Stomach (tissue), 9 donors: Measurements from ENCODE around the gene HCLS1. TPM values are rescaled to one million over a fixed set of nuclear protein-coding genes. Genes with fewer than 3 reads are reported as not detected.

ENCODE experiments used
- DNase-seq, 2 donors: peaks; one replicate each; pipeline versions ENCODE4 v3.0.0 to v3.0.0-alpha.2; 2013 to 2019
- H3K27ac ChIP-seq, 5 donors: fragments of 200-600 bp in 4 of 5; sonication (generic) in 4 of 5; one replicate each; pipeline ENCODE4 v1.5.1; 2013 to 2019; ENCODE audit warnings: mild to moderate bottlenecking in 1 of 5, moderate library complexity in 1 of 5
- H3K27me3 ChIP-seq, 3 donors: fragments of 200-600 bp; sonication (generic); one replicate each; pipeline ENCODE4 v1.5.1; 2017 to 2019; ENCODE audit warnings: mixed run types in 1 of 3
- H3K36me3 ChIP-seq, 4 donors: fragments of 200-600 bp; sonication (generic); 1 replicate in 3 of 4; 2 replicates in 1 of 4; pipeline ENCODE4 v1.5.1; 2016 to 2019
- H3K4me1 ChIP-seq, 4 donors: fragments of 200-600 bp; sonication (generic); one replicate each; pipeline ENCODE4 v1.5.1; 2016 to 2019
- H3K4me3 ChIP-seq, 4 donors: fragments of 200-600 bp; sonication (generic) in 3 of 4; one replicate each; pipeline ENCODE4 v1.5.1; 2016 to 2019; ENCODE audit warnings: mild to moderate bottlenecking in 1 of 4
- H3K9me3 ChIP-seq, 4 donors: fragments of 200-600 bp; sonication (generic); one replicate each; pipeline ENCODE4 v1.5.1; 2016 to 2019
- EP300 ChIP-seq: sonication (generic); formaldehyde crosslinking; IDR thresholded peaks from one replicate; pipeline ENCODE4 v1.6.1; 2017; ENCODE audit warnings: antibody characterized with exemption
- POLR2A ChIP-seq, 4 donors: fragments of 450-650 bp; IDR thresholded peaks; one replicate each; pipeline ENCODE4 v1.6.1; 2016; ENCODE audit warnings: antibody characterized with exemption in 4 of 4, control low read depth in 2 of 4, mild to moderate bottlenecking in 1 of 4, moderate library complexity in 1 of 4
- POLR2AphosphoS5 ChIP-seq, 3 donors: sonication (generic); formaldehyde crosslinking; IDR thresholded peaks; one replicate each; pipeline ENCODE4 v1.6.1; 2016; ENCODE audit warnings: antibody characterized with exemption in 3 of 3
- WGBS, 5 donors: extraction: QIAGEN DNeasy Blood & Tissue Kit in 3 of 5; methylation state at CpG; one replicate each; pipeline versions ENCODE4 v1.1.5 to v1.1.7; 2013 to 2018; 5-methylcytosine and 5-hydroxymethylcytosine counted together
- intact Hi-C: fragments of 100-400 bp; cut with DNase I; formaldehyde crosslinking; loops from one replicate; pipeline ENCODE4 v1.15.1; 2023; ENCODE audit warnings: low total_unique reads
- polyA plus RNA-seq, 3 donors: library from polyadenylated mRNA; stranded (reverse); fragments of 200-250 nt; gene quantifications; one replicate each; pipeline ENCODE4 v1.2.3, GENCODE V29; 2013
- total RNA-seq, 5 donors: library from RNA; depleted of rRNA; stranded (reverse); fragments of >200 nt; gene quantifications; one replicate each; pipeline versions ENCODE4 v1.1.0 to v1.2.3, GENCODE V29; 2014 to 2016
- TF ChIP-seq, protein P1 (sequence below), 7 experiments: fragments of 450-650 bp in 4 of 7; fragments of 200-600 bp in 3 of 7; sonication (generic) in 3 of 7; IDR thresholded peaks; one replicate each; pipeline ENCODE4 v1.5.1; 2016 to 2019; ENCODE audit warnings: antibody characterized with exemption in 7 of 7, control low read depth in 2 of 7, mild to moderate bottlenecking in 1 of 7
- donor health status: healthy with polysubstance abuse.
- donor health status: Bipolar disorder and iron deficiency.
- donor health status: healthy.

HCLS1 gene
- total and polyA plus RNA-seq, 8 donors: 13.9 to 115 (median 33.9) TPM

DNA sequence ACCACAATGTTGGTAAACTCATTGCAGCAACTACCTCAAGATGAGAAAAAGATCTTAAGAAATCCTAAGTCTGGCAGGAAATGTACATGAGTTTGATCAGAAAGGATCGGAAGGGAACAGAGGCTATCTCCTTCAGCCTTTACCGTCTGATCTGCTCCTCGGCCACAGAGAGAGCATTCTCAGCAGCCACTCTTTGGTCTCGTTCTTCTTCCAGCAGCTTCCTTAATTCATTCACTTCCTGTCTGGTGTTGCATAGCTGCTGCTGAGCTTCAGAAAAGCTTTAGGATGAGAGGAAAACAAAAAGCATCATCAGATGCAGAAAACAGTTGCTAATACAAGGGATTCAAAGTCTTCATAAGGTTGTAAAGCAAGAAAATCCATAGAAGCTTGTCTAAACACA is 6.6 kb upstream of the HCLS1 start:
- no peak for DNase-seq
- WGBS, 5 donors: 83 to 94% (median 88%) methylated on average over 4 of the region's 4 CpGs
- H3K27ac ChIP-seq: peak overlapping the region in 2 of 5 donors; percentile 10 to 19

DNA sequence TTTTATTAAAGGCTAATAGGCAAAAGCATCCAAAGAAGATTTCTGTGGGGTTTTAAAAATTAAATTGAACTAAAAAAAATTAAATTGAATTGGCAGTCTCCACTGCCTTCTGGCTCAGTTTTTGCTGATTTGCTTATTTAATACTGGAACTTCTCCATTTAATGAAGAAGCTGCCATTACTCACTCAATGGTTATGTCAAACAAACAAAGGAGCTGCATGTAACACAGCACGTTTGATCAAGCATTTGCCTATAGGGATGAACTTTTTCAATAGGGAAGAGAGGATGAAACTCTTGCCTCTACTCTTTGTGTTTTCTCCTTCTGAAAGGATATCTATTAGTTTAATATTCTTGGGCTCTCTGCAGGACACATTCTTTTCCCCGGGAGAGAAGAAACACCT is 4.8 kb upstream of the HCLS1 start:
- Histone ChIP-seq H3K36me3 (peaks cover 63 to 93% (median 88%) of the 10 kb centered on the region in 4 donors), H3K4me3 (no peak overlapping the region), H3K27me3 (no peaks in the 10 kb centered on the region), H3K27ac (no peak overlapping the region), H3K9me3 (no peaks in the 10 kb centered on the region), H3K4me1 (no peaks in the 10 kb centered on the region)
- TF ChIP-seq, protein P1, sequence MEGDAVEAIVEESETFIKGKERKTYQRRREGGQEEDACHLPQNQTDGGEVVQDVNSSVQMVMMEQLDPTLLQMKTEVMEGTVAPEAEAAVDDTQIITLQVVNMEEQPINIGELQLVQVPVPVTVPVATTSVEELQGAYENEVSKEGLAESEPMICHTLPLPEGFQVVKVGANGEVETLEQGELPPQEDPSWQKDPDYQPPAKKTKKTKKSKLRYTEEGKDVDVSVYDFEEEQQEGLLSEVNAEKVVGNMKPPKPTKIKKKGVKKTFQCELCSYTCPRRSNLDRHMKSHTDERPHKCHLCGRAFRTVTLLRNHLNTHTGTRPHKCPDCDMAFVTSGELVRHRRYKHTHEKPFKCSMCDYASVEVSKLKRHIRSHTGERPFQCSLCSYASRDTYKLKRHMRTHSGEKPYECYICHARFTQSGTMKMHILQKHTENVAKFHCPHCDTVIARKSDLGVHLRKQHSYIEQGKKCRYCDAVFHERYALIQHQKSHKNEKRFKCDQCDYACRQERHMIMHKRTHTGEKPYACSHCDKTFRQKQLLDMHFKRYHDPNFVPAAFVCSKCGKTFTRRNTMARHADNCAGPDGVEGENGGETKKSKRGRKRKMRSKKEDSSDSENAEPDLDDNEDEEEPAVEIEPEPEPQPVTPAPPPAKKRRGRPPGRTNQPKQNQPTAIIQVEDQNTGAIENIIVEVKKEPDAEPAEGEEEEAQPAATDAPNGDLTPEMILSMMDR (IDR thresholded peaks at IDR 0.05): no peak
- no peak for TF ChIP-seq POLR2AphosphoS5 (IDR thresholded peaks at IDR 0.05)
- TF ChIP-seq EP300: no peak
- no peak for TF ChIP-seq POLR2A (IDR thresholded peaks at IDR 0.05)
- no peak for DNase-seq
- intact Hi-C loops: no loop called here
- WGBS, 5 donors: 60 to 73% (median 62%) methylated on average over 2 of the region's 2 CpGs

More for the DNA sequence above, 6.6 kb upstream of the HCLS1 start:
- Histone ChIP-seq H3K27me3 (no peaks in the 10 kb centered on the region), H3K36me3 (peaks cover 62 to 100% (median 100%) of the 10 kb centered on the region in 4 donors), H3K4me3 (no peak overlapping the region), H3K4me1 (no peaks in the 10 kb centered on the region), H3K9me3 (no peaks in the 10 kb centered on the region)
- intact Hi-C loops: no loop called here
- no peak for TF ChIP-seq POLR2A (IDR thresholded peaks at IDR 0.05)

DNA sequence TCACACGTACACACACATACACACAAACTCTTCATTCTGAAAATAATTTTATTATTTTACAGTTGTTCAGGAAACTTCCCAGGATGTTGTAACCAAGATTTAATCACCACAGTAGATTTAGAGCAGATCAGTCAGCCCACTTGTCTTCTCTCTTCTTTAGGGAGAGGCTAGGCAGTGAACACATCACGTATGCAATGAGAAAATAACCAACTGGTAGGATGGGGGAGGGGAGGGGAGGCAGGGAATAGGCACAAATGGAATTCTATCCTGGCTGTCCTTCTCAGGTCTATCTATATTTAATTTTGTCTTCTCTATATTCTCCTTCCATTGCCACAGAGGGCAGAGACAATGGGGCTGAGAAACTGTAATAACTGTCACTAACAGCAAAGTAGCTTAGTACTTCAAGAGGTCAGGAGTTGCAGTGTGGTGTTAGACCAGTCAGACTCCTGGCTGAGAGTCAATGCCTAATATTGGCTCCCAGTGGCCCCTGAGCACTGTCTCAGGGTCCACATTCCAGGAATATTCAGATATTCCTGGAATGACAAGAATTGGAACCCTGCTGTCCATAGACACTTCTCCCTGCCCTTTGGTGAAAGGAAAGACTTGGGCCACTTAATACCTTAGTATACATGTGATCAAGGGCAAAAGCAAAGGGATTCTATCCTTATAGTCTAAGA is 2.6 kb upstream of the HCLS1 start:
- peaks cover 53 to 71% (median 66%) of the 10 kb centered on the region in 4 donors for H3K36me3 ChIP-seq
- WGBS, 5 donors: 44 to 80% (median 65%) methylated on average over 2 of the region's 2 CpGs
- no peak overlapping the region for H3K27ac ChIP-seq
- no peak for DNase-seq
- no peaks in the 10 kb centered on the region for H3K9me3 ChIP-seq
- H3K27me3 ChIP-seq: no peaks in the 10 kb centered on the region
- no peak overlapping the region for H3K4me3 ChIP-seq
- H3K4me1 ChIP-seq: peaks cover 0 to 10% (median 0%) of the 10 kb centered on the region in 4 donors
- intact Hi-C loops: no loop called here
- TF ChIP-seq EP300 (no peak), POLR2AphosphoS5 (IDR thresholded peaks at IDR 0.05) (no peak), POLR2A (IDR thresholded peaks at IDR 0.05) (no peak)
- TF ChIP-seq, protein P1 (IDR thresholded peaks at IDR 0.05): no peak

- no peak for TF ChIP-seq EP300
- TF ChIP-seq, protein P1 (IDR thresholded peaks at IDR 0.05): no peak
- TF ChIP-seq POLR2AphosphoS5 (IDR thresholded peaks at IDR 0.05): no peak
- no peak for TF ChIP-seq POLR2A (IDR thresholded peaks at IDR 0.05)
- H3K9me3 ChIP-seq: no peaks in the 10 kb centered on the region
- no peak overlapping the region for H3K4me3 ChIP-seq
- no peak for DNase-seq
- no peaks in the 10 kb centered on the region for H3K27me3 ChIP-seq
- H3K36me3 ChIP-seq: peaks cover 48 to 65% (median 61%) of the 10 kb centered on the region in 4 donors
- intact Hi-C loops: no loop called here
- H3K4me1 ChIP-seq: peaks cover 0 to 15% (median 0%) of the 10 kb centered on the region in 4 donors
- H3K27ac ChIP-seq: no peak overlapping the region
These were observed 2.0 kb upstream of the HCLS1 start for GRCh38 chr3:121662742-121663141.

DNA sequence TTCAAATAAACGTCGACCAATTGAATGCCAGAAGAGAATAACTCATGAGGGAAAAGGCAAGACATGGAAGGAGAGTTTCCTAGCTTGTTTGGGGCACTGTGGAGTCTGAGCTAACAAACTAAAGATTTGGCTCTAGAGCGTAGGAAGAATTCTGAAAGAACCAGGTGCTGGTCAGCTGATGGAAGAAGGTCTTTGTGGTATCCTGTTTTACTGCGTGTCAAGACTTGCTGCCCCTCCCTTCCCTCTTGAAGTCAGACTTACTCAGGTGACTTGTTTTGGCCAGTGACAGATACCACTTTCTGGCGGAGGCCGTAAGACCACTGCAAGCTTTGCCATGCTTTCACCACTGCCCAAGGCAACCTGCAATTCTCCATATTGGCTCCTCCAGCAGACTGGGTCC is 673 bp upstream of the HCLS1 start:
- peaks cover 0 to 15% (median 0%) of the 10 kb centered on the region in 4 donors for H3K4me1 ChIP-seq
- no peaks in the 10 kb centered on the region for H3K27me3 ChIP-seq
- H3K27ac ChIP-seq: peak overlapping the region in 4 of 5 donors; percentile 71 to 86 (median 78)
- DNase-seq: no peak
- no peak overlapping the region for H3K4me3 ChIP-seq
- intact Hi-C loops: no loop called here
- H3K9me3 ChIP-seq: no peaks in the 10 kb centered on the region
- no peak for TF ChIP-seq POLR2AphosphoS5 (IDR thresholded peaks at IDR 0.05)
- no peak for TF ChIP-seq EP300
- TF ChIP-seq POLR2A (IDR thresholded peaks at IDR 0.05): no peak
- TF ChIP-seq, protein P1 (IDR thresholded peaks at IDR 0.05): no peak
- WGBS, 5 donors: 85 to 91% (median 89%) methylated on average over 6 of the region's 6 CpGs
- H3K36me3 ChIP-seq: peaks cover 35 to 58% (median 47%) of the 10 kb centered on the region in 4 donors
